Hepatic stellate cell (primary cell): ENCODE measurements around the gene TSHZ3.

Source experiments
- DNase-seq: peaks from one replicate; pipeline ENCODE4 v3.0.0; 2011; ENCODE audit warnings: low spot score

TSHZ3 gene

GRCh38 chr19:31261019-31261602 lies 88.1 kb downstream of the TSHZ3 start:
- no peak for DNase-seq

- no peak for DNase-seq
Observed at GRCh38 chr19:31260171-31260933, 88.9 kb downstream of the TSHZ3 start.

GRCh38 chr19:31258211-31259052 lies 90.8 kb downstream of the TSHZ3 start:
- no peak for DNase-seq

GRCh38 chr19:31257426-31258130 lies 91.7 kb downstream of the TSHZ3 start:
- DNase-seq: no peak

GRCh38 chr19:31257025-31257424 lies 92.2 kb downstream of the TSHZ3 start:
- no peak for DNase-seq

GRCh38 chr19:31256593-31256960 lies 92.7 kb downstream of the TSHZ3 start:
- no peak for DNase-seq

GRCh38 chr19:31255831-31256592 lies 93.2 kb downstream of the TSHZ3 start:
- DNase-seq: no peak

- no peak for DNase-seq
Observed at GRCh38 chr19:31255174-31255799, 93.9 kb downstream of the TSHZ3 start.

- DNase-seq: no peak
Observed at GRCh38 chr19:31254611-31255010, 94.6 kb downstream of the TSHZ3 start.

GRCh38 chr19:31254180-31254551 lies 95.1 kb downstream of the TSHZ3 start:
- no peak for DNase-seq

GRCh38 chr19:31253526-31254179 lies 95.6 kb downstream of the TSHZ3 start:
- DNase-seq: no peak

- DNase-seq: no peak
Observed at GRCh38 chr19:31252441-31252840, 96.8 kb downstream of the TSHZ3 start.

- DNase-seq: no peak
Observed at GRCh38 chr19:31249217-31249616, 100.0 kb downstream of the TSHZ3 start.

GRCh38 chr19:31235806-31236205 lies 113.4 kb downstream of the TSHZ3 start:
- DNase-seq: no peak

GRCh38 chr19:31233295-31233800 lies 115.9 kb downstream of the TSHZ3 start:
- DNase-seq: no peak

GRCh38 chr19:31232871-31233270 lies 116.4 kb downstream of the TSHZ3 start:
- peak; percentile 56 for DNase-seq

- DNase-seq: no peak
Observed at GRCh38 chr19:31232180-31232579, 117.1 kb downstream of the TSHZ3 start.

- DNase-seq: no peak
Observed at GRCh38 chr19:31231237-31231636, 118.0 kb downstream of the TSHZ3 start.

GRCh38 chr19:31226151-31226935 lies 122.9 kb downstream of the TSHZ3 start:
- no peak for DNase-seq
